Body of pancreas (tissue), 4 donors: ENCODE measurements around the gene NES.

Experiments
- POLR2A ChIP-seq, 3 donors: fragments of 450-650 bp; IDR thresholded peaks; one replicate each; pipeline ENCODE4 v1.6.1; 2016; ENCODE audit warnings: antibody characterized with exemption in 3 of 3, mild to moderate bottlenecking in 2 of 3
- TF ChIP-seq, protein P1 (sequence below), 7 experiments: fragments of 450-650 bp in 4 of 7; fragments of 200-600 bp in 3 of 7; sonication (generic) in 3 of 7; IDR thresholded peaks; one replicate each; pipeline ENCODE4 v1.5.1; 2016 to 2019; ENCODE audit warnings: antibody characterized with exemption in 7 of 7

DNA sequence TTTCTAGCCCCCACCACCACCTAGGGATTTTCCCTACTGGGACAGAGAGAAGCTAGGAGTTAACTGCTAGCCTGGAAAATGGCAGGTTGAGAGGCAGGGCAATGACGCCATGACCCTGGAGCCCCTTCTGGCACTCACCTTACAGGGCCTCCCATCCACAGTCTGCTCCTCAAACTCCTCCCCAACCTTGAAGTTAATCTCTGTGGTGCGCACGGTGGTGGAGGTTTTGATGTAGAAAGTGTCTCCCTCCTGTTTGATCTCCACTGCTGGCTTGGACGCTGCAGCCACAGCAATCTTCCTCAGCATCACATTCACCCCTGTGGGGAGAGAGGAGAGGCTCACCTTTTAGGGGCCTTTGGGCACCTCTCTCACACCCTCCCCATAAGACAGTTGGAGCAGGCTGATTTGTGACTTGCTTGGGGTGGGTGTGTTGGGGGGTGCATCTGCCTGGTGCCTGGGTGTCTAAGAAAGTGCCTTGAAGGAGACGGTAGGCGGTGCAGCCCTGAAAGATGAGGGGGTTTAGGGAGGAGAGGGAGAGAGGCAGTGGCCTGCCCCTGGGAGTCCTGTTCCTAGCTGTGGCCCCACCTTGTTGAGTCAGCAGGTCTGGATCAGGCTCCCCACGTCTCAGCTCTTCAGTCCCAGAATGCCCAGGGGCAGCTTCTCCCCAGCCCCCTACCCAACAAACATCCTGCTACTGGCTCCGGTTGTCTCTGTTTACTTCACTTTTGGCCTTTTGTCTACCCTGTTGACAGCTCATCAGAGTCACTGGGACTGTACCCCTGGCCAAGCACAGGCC lies 23.7 kb upstream of the NES start:
- TF ChIP-seq, protein P1, sequence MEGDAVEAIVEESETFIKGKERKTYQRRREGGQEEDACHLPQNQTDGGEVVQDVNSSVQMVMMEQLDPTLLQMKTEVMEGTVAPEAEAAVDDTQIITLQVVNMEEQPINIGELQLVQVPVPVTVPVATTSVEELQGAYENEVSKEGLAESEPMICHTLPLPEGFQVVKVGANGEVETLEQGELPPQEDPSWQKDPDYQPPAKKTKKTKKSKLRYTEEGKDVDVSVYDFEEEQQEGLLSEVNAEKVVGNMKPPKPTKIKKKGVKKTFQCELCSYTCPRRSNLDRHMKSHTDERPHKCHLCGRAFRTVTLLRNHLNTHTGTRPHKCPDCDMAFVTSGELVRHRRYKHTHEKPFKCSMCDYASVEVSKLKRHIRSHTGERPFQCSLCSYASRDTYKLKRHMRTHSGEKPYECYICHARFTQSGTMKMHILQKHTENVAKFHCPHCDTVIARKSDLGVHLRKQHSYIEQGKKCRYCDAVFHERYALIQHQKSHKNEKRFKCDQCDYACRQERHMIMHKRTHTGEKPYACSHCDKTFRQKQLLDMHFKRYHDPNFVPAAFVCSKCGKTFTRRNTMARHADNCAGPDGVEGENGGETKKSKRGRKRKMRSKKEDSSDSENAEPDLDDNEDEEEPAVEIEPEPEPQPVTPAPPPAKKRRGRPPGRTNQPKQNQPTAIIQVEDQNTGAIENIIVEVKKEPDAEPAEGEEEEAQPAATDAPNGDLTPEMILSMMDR (IDR thresholded peaks at IDR 0.05): no peak
- no peak for TF ChIP-seq POLR2A (IDR thresholded peaks at IDR 0.05)
